Measurements from ENCODE around the gene LHCGR.

DNA sequence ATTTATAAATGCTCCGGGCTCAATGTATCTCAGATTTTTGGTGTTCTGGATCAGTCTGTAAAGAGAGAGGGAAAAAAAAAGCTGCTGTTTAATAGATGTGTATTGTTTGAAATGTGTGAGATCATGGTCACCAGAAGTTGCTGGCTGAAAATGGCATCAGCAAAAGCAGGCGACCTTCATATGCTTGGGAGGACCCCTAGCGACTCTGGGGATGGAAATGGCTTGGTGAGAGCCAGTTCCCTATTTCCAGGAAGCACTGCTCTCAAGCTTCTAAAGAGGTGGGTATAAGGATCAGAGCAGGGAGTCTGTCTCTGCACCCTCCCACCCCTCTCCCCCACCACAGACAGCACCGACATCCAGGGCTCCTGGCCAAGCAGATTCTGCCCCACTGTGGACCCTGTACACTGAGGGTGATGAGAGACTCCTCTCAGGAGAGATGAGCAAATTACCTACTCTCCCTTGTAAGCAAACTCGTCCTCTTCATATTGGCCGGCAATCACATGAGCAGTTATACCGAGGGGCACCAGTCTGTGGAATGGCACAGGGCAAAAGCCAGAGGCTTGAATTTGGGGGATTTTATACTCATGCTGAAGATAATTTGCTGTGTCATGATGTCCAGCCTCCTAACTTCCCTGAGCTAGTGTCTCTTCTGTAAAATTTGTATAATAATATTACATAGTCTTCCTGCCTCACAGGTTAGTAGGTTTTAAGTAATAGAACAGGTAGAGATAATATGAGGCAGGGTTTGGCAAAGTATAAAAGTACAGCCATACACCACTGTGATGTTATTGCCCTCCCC, 29.6 kb downstream of the LHCGR start:
- TF ChIP-seq, protein P1, sequence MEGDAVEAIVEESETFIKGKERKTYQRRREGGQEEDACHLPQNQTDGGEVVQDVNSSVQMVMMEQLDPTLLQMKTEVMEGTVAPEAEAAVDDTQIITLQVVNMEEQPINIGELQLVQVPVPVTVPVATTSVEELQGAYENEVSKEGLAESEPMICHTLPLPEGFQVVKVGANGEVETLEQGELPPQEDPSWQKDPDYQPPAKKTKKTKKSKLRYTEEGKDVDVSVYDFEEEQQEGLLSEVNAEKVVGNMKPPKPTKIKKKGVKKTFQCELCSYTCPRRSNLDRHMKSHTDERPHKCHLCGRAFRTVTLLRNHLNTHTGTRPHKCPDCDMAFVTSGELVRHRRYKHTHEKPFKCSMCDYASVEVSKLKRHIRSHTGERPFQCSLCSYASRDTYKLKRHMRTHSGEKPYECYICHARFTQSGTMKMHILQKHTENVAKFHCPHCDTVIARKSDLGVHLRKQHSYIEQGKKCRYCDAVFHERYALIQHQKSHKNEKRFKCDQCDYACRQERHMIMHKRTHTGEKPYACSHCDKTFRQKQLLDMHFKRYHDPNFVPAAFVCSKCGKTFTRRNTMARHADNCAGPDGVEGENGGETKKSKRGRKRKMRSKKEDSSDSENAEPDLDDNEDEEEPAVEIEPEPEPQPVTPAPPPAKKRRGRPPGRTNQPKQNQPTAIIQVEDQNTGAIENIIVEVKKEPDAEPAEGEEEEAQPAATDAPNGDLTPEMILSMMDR (IDR thresholded peaks at IDR 0.05) = no peak
- no peak for TF ChIP-seq SMAD4 (CRISPR knock-in tag; IDR thresholded peaks at IDR 0.05)
